Measurements from ENCODE around the gene GSTCD. TPM values are rescaled to one million over a fixed set of nuclear protein-coding genes. Genes with fewer than 3 reads are reported as not detected.

The GSTCD gene
- total and polyA plus RNA-seq, 2 donors (not counting 1 experiment from before 2014, with no cell fraction given) = 5.0 to 13.2 TPM

DNA sequence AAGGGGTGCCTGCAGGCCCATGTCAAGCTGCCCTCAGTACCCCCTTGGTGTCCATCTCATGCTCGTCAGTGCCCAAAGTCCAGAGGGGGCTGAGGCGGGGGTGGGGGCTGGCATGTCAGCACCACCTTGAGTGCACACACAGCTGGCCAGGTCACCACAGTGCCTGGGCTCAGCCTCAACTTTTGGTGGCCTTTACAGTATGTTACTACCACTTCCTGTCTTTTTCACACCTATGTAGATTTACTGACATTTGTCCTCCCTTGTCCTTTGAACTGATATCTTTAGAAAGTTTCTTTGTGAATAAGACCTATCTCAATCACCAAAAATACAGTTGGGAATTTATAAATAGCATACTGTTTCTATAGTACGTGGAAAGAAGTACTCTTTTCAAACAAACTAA is 128.0 kb downstream of the GSTCD start:
- Histone ChIP-seq H3K9me3 (ENCODE audit: control extremely low read depth in 1 of 3, control insufficient read depth in 2 of 3, insufficient read depth in 1 of 3, low read length in 2 of 3) (peaks cover 0 to 6% (median 0%) of the 10 kb centered on the region in 3 donors), H3K4me3 (ENCODE audit: control extremely low read depth in 1 of 5, extremely low read depth in 1 of 5, insufficient read depth in 1 of 5, low read depth in 2 of 5, low read length in 4 of 5) (no peak overlapping the region), H3K4me2 (replicated peaks; ENCODE audit: low read depth, low read length, poor library complexity, severe bottlenecking) (no peak overlapping the region), H3K4me1 (ENCODE audit: control insufficient read depth in 2 of 2, insufficient read depth in 2 of 2, low read length in 2 of 2) (no peaks in the 10 kb centered on the region), H3K27me3 (replicated peaks in 1 of 4; ENCODE audit: control extremely low read depth in 1 of 4, control insufficient read depth in 3 of 4, insufficient read depth in 4 of 4, low read length in 3 of 4) (no peaks in the 10 kb centered on the region), H3K9ac (ENCODE audit: low read length) (no peak overlapping the region), H4K20me1 (ENCODE audit: control insufficient read depth, insufficient read depth, low read length, poor library complexity, severe bottlenecking) (no peaks in the 10 kb centered on the region), H2AFZ (ENCODE audit: insufficient read depth, low read depth, low read length, poor library complexity, severe bottlenecking) (no peak overlapping the region), H3K27ac (ENCODE audit: low read length in 2 of 2) (no peak overlapping the region), H3K79me2 (ENCODE audit: control insufficient read depth, insufficient read depth, low read length) (no peaks in the 10 kb centered on the region), H3K36me3 (replicated peaks in 1 of 2; ENCODE audit: control extremely low read depth in 1 of 2, control insufficient read depth in 1 of 2, extremely low read depth in 1 of 2, insufficient read depth in 2 of 2, low read length in 1 of 2) (no peaks in the 10 kb centered on the region)
- ATAC-seq (ENCODE audit: low read depth) (no peak), DNase-seq (no peak)
- POLR2A ChIA-PET = no interaction called here
- intact Hi-C loops (cut with micrococcal nuclease) = no loop called here
- Mint-ChIP-seq H3K27ac (no peak overlapping the region), H3K4me1 (no peaks in the 10 kb centered on the region), H3K9me3 (ENCODE audit: insufficient read depth) (no peaks in the 10 kb centered on the region), H3K4me3 (no peak overlapping the region), H3K27me3 (no peaks in the 10 kb centered on the region)
- CTCF ChIA-PET = no interaction called here
- WGBS (ENCODE audit: insufficient coverage) = 100% methylated on average over 2 of the region's 3 CpGs
- TF ChIP-seq, protein P1, sequence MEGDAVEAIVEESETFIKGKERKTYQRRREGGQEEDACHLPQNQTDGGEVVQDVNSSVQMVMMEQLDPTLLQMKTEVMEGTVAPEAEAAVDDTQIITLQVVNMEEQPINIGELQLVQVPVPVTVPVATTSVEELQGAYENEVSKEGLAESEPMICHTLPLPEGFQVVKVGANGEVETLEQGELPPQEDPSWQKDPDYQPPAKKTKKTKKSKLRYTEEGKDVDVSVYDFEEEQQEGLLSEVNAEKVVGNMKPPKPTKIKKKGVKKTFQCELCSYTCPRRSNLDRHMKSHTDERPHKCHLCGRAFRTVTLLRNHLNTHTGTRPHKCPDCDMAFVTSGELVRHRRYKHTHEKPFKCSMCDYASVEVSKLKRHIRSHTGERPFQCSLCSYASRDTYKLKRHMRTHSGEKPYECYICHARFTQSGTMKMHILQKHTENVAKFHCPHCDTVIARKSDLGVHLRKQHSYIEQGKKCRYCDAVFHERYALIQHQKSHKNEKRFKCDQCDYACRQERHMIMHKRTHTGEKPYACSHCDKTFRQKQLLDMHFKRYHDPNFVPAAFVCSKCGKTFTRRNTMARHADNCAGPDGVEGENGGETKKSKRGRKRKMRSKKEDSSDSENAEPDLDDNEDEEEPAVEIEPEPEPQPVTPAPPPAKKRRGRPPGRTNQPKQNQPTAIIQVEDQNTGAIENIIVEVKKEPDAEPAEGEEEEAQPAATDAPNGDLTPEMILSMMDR (IDR thresholded peaks at IDR 0.05) = no peak

DNA sequence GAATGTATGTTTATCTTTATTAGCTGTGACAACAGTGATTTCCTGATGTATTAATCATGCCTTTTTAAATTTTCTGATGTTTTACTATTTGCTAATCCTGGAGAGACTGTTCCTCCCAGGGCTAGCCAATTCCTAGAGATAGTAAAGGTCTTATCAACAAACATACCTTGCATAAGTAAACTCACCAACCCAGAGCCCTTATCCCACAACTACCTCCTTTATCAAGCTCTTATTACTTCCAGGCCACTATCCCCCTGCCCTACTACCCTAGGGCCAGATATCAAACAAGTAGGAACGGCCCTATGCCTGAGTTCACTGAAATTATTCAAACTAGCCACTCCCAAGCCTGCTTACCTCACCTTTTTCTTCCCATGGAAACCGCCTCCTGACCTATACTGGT is 128.5 kb downstream of the GSTCD start:
- no peak overlapping the region for H3K27ac ChIP-seq (ENCODE audit: low read length in 2 of 2)
- Mint-ChIP-seq H3K27ac (no peak overlapping the region), H3K27me3 (no peaks in the 10 kb centered on the region), H3K9me3 (ENCODE audit: insufficient read depth) (no peaks in the 10 kb centered on the region), H3K4me1 (no peaks in the 10 kb centered on the region), H3K4me3 (no peak overlapping the region)
- H3K9me3 ChIP-seq (ENCODE audit: control extremely low read depth in 1 of 3, control insufficient read depth in 2 of 3, insufficient read depth in 1 of 3, low read length in 2 of 3) = peaks cover 0 to 6% (median 0%) of the 10 kb centered on the region in 3 donors
- no peaks in the 10 kb centered on the region for H3K79me2 ChIP-seq (ENCODE audit: control insufficient read depth, insufficient read depth, low read length)
- H3K27me3 ChIP-seq (replicated peaks in 1 of 4; ENCODE audit: control extremely low read depth in 1 of 4, control insufficient read depth in 3 of 4, insufficient read depth in 4 of 4, low read length in 3 of 4) = no peaks in the 10 kb centered on the region
- no peak overlapping the region for H3K9ac ChIP-seq (ENCODE audit: low read length)
- no peaks in the 10 kb centered on the region for H3K4me1 ChIP-seq (ENCODE audit: control insufficient read depth in 2 of 2, insufficient read depth in 2 of 2, low read length in 2 of 2)
- no peak overlapping the region for H3K4me3 ChIP-seq (ENCODE audit: control extremely low read depth in 1 of 5, extremely low read depth in 1 of 5, insufficient read depth in 1 of 5, low read depth in 2 of 5, low read length in 4 of 5)
- TF ChIP-seq, protein P1 (IDR thresholded peaks at IDR 0.05) = no peak
- TF ChIP-seq EZH2 (IDR thresholded peaks at IDR 0.05; ENCODE audit: borderline replicate concordance, insufficient read depth, low read depth, low read length, poor library complexity, severe bottlenecking) = no peak
- intact Hi-C loops (cut with micrococcal nuclease) = no loop called here
- ChIA-PET CTCF (no interaction called here), POLR2A (no interaction called here)
- ATAC-seq (ENCODE audit: low read depth) (no peak), DNase-seq (no peak)
- 100% methylated on average over 1 of the region's 2 CpGs for WGBS (ENCODE audit: insufficient coverage)
- H3K36me3 ChIP-seq (replicated peaks in 1 of 2; ENCODE audit: control extremely low read depth in 1 of 2, control insufficient read depth in 1 of 2, extremely low read depth in 1 of 2, insufficient read depth in 2 of 2, low read length in 1 of 2) = no peaks in the 10 kb centered on the region
- no peaks in the 10 kb centered on the region for H4K20me1 ChIP-seq (ENCODE audit: control insufficient read depth, insufficient read depth, low read length, poor library complexity, severe bottlenecking)
- H2AFZ ChIP-seq (ENCODE audit: insufficient read depth, low read depth, low read length, poor library complexity, severe bottlenecking) = no peak overlapping the region
- no peak overlapping the region for H3K4me2 ChIP-seq (replicated peaks; ENCODE audit: low read depth, low read length, poor library complexity, severe bottlenecking)

Data from B cell (primary cell).